GM19463 (cell line): Measurements from ENCODE around the gene SS18.

Experiments
- ATAC-seq: cut with Tn5 transposase; IDR thresholded peaks from one replicate; pipeline ENCODE4 v1.9.1; 2021; ENCODE audit warnings: mild to moderate bottlenecking, moderate library complexity; ENCODE audit not compliant: unreplicated experiment

SS18 gene

DNA sequence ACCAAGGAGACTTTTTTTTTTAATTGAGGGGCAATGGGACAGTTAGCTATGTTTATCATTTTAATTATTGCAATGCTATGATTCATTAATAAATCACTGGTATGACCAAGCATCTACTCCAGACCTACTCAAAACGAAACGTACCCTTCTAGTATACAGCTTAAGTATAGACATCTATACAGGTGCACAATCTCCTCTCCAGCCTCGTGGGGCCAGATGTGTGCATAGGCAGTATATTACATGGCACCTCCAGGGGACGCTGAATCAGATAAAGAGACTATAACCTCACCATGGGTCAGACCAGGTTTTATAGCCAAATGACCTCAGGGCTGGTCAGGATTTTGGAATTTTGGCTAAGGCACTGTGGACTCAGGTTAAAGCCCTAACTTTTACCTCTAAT lies 86.6 kb downstream of the SS18 start:
- ATAC-seq: no peak

DNA sequence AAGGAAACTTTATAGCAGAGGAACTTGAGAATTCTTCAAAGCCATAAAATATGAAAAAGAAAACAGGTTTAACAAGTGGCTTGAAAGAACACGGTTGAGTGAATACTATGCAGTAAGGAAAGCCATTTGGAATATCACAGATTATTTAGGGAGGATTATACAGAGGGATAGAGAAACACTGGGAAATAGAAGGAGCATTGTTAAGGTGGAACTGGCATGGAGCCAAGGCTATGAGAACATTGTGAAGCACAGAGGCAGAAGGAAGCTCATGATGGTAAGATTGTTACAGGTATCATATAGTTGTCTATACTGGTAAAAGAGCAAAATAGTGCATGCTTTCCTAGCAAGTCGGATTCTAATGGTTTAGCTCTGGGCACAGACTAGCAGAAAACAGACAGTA lies 87.1 kb downstream of the SS18 start:
- ATAC-seq: no peak

DNA sequence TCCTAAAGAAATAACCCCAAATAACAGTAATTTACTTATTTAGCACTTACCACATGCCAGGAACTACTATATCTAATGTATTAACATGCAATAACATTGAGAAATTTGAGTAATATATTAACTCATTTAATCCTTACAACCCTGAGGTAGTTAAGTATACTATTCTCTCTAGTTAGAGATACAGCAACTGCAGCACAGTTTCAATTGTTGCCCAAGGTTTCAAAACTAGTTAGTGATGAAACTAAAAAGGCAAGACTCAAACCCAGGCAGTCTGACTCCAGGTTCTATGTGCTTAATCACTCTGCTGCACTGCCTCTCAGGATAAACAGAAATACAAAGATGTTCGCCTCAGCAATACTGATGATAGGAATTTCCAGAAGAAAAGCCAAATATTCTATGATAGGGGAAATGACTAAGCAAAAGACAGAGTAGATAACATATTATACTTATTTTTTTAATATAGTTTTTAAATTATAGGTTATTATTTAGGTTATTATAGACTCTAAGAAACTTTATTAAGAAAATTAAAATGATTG lies 88.0 kb downstream of the SS18 start:
- ATAC-seq: no peak

DNA sequence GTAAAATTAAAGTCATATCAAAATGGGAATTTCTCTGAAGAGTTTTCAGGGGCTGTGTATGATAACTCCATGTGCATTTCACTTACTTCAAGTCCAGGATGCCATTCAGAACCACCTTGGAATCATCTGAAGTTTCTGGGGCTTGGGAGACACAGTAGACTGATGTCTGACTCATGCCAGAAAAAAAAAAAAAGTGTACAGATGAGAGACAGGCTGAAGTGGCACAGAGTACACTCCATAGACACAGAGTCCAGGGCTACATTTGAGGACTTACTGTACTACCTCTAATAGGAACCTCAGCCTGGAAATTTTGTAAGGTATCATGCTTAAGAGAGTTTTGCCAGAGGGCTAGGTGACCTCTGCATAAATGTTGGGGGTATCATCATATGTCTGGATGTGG lies 92.0 kb downstream of the SS18 start:
- no peak for ATAC-seq

DNA sequence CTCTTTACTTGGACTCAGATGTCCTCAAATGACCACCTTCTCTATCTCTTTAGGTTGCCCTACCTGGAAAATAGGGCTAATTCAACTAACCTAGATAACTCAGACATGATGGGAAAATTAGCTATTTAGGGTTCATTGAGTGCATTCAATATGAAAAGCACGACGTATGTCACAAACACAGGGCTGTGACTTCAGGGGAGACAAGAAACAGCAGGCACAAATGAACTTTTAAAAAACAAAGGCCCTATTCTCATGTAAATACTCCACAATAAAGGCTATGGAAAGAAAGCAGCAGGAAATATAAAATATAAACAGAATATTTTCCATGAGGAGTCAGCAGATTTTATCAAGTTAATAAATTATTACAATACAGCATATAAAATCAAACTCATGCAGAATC lies 97.8 kb downstream of the SS18 start:
- no peak for ATAC-seq

DNA sequence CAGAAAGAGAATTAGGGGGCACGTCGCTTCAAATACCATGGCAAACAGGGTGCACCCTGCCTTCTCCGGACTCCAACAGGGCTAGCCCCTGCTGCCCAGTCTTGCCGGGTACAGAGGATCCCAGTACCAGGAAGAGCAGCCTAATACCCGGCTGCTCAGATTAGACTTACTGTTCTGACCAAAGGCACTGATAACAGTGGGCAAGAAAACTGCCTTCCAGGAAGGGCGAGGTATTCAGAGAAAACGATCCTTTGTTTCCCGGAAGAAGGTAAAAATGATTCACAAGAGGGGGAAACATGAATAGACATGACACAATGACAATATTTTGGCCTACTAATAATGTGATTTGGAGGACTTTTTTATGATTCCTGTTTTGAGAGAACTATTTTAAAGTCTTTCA lies 99.9 kb downstream of the SS18 start:
- ATAC-seq: no peak

DNA sequence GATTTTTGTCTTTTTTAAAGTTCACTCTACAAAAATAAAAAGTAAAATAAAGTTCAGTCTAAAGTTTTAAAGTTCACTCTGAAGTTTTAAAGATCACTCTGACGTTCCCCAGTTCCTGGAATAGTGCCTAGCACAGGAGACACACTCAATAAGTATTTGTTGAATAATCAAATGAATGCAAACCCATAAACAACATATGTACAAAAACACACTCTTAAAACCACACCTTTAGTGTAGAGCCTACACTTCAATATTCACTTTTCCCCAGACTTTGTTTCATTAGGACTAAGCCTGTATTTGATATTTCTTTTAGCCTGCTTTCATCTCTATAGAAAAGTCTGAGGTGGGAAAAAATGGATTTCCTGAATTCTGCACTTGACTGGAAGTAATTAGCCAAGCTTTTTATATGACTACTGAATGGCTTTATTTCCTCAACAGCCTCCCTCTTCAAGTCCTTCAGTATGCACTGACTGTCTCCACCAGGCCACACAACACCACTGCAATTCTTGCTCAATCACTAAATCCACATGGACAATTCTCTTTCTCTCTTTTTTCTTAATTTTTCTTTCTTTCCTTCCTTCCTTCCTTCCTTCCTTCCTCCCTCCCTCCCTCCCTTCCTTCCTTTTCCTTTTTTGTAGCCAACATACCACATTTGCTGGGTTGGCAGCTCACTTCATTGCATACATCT lies 104.6 kb downstream of the SS18 start:
- no peak for ATAC-seq

DNA sequence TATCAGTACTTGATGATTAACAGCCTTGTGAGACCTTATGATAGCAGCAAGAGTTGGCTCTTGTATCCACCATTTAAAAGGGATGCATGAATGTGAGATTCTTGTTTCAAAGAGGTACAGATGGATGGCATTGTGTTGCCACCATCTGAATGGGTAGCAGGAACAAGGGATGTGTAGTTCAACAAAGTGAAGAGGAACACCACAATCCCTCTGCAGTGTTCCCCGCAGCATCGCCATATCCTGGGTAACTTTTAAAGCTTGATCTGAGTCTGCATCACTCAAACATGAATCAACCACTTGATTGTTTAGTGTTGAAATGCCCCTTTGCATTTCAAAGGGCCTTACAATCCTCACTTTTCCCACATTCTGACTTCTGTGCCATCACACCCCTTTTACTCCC lies 106.7 kb downstream of the SS18 start:
- no peak for ATAC-seq

DNA sequence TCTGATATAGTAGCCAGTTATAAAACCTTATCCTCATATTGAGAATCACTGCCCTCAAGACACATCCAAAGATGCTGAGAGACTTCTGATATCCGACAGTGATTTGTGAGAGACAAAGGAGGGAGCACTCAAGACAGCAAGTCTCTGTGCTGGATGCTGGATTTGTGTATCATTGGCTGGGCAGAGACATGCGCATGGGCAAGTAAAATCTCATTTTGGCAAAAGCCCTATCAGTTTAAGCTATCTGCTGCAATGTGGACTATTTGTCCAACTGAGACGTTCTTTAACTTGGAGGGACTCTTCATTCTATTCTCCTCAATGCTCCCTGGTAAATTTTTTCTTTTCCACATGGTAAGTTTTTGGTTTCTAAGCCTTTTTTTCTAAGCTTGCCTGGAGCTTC lies 107.5 kb downstream of the SS18 start:
- no peak for ATAC-seq

DNA sequence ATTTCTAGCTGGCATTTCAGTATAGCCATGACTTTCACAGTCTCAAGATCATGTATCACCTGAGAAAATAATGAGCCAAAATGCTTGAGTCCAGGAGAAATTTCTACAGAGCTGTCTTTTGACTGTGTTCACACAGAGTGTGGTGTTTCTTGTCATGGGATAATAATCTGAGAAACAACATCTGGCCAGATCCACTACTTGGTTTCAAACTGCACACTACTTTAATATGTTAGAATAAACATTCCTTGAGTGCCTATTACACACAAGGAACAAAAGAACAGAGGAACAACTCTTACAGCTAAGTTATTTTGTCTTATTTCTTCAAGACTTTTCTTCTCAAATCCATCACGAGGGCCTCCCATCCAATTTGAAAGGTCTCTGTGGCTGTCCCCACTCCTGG lies 108.3 kb downstream of the SS18 start:
- ATAC-seq: no peak

DNA sequence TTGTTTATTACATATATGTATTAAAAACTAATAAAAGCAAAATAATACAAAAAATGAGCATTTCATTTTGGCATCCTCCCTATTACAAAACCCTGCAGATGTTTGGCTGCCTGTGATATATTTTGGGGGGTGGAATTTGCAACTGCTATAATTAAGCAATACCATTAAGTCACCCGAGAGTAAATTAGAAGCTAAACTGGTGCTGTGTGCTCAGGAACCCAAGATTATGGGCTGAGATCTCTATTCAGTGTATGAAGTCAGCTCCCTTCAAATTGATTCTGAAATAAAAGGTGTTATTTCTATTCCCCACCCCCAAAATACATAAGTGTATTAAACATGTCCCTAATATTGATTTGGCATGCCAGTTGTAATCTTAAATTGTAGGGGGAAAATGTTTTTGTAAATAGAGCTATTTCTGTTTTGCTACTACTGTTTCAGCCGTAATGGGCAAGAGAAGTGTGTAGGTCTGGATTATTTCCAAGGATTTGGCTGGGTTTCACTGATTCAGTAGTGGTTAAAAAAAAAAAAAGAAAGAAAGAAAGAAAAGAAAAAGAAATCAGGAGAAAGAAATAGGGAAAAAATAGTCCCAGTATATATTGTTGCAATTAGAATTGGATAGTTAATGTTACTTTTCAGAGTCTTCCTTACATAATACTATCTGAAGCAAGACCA lies 110.9 kb downstream of the SS18 start:
- ATAC-seq: no peak

DNA sequence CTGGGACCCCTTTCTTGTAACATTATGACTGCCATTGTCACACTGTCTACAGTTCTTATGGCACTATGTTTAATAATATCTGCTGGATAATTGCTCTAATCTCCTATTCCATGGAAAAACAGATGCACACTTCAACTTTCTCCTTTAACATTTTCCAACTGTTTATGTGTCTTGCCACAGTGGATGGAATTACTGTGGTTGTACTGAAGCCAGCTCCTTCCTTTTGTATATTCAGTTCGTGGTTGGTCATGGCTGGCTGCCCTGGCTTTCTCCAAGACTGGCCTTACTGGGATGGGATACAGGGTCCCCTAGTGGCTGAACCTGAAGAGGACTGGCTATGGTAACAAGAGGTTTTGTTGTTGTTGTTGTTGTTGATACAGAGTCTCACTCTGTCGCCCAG lies 113.9 kb downstream of the SS18 start:
- ATAC-seq: no peak

DNA sequence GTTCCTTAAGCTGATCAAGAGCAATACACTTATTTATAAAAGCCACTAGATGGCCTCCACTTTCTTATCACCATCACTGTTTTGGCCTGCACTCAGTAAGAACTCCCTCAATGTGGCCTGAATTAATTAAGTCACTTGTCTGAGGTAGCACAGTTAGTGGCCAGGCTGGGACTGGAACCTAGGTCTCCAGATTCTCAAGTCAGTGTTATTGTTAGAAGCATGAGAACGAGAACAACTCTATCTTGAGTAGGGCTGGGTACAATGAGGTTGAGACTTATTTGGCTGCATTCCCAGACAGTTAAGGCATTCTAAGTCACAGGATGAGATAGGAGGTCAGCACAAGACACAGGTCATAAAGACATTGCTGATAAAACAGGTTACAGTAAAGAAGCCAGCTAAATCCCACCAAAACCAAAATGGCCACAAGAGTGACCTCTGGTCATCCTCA lies 115.8 kb downstream of the SS18 start:
- ATAC-seq: no peak
